ENCODE measurements around the gene GMPR2. TPM values are rescaled to one million over a fixed set of nuclear protein-coding genes. Genes with fewer than 3 reads are reported as not detected.

GMPR2 gene
- total and polyA plus RNA-seq, 2 of the 13 experiments (the other 11 are each of a cell fraction or from before 2014, with no cell fraction given): 210 to 273 TPM

DNA sequence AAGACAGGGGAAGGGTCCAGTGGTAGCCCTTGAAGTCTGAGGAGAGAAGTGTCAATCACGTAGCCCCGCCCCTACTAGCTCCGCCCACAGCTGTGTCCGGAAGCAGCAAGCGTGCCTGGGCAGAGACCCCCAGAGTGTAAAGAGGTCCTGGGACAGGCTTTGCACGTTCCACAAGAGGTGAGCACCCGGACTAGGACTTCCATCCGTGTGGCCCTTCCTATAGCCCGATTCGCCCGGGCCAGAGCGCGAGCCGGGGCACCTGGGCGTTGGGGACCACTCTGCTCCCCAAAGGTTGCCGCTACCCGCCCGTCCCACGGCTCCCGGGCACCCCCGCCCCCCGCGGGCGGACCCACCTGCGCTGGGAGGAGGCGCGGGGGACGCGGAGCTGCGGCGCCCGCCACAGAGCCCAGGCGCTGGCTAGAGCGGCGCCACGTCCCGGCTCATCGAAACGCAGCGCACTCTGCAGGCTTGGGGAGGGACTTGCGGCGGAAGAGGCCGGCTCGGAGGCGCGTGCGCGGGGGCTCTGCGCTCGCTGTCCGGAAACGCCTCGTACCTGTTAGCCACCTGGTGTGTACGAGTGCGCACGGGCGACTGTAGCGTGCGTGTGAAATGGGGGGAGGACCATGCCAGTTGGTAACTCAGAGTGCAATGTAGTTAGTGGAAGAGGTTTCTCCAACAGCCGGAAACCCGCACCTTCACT, 38.6 kb downstream of the GMPR2 start, which contains the start of gene RABGGTA (continued):
- peak; percentile 99 for TF ChIP-seq KLF6 (CRISPR knock-in tag; IDR thresholded peaks at IDR 0.05)
- TF ChIP-seq ZNF7 (CRISPR knock-in tag; IDR thresholded peaks at IDR 0.05): 0 out of 2 replicates have a peak, but pooled peaks have one; percentile 29
- TF ChIP-seq ZNF589 (CRISPR knock-in tag; conservative IDR thresholded peaks at IDR 0.05): peak; percentile 99
- TF ChIP-seq CBX5 (CRISPR knock-in tag; IDR thresholded peaks at IDR 0.05; ENCODE audit: borderline replicate concordance): peak; percentile 85
- TF ChIP-seq ZNF879 (CRISPR knock-in tag; IDR thresholded peaks at IDR 0.05): peak; percentile 98
- TF ChIP-seq SSRP1 (CRISPR knock-in tag; IDR thresholded peaks at IDR 0.05): peak; percentile 57
- TF ChIP-seq WIZ (CRISPR knock-in tag; IDR thresholded peaks at IDR 0.05): peak; percentile 97
- peak; percentile 76 to 86; a peak in 3 of 4 replicates for TF ChIP-seq EP300 (IDR thresholded peaks at IDR 0.05; ENCODE audit: low read depth in 2 of 2, low read length in 2 of 2)
- TF ChIP-seq EP300 (CRISPR knock-in tag; IDR thresholded peaks at IDR 0.05; ENCODE audit: borderline replicate concordance): peak; percentile 72
- TF ChIP-seq, protein P1, sequence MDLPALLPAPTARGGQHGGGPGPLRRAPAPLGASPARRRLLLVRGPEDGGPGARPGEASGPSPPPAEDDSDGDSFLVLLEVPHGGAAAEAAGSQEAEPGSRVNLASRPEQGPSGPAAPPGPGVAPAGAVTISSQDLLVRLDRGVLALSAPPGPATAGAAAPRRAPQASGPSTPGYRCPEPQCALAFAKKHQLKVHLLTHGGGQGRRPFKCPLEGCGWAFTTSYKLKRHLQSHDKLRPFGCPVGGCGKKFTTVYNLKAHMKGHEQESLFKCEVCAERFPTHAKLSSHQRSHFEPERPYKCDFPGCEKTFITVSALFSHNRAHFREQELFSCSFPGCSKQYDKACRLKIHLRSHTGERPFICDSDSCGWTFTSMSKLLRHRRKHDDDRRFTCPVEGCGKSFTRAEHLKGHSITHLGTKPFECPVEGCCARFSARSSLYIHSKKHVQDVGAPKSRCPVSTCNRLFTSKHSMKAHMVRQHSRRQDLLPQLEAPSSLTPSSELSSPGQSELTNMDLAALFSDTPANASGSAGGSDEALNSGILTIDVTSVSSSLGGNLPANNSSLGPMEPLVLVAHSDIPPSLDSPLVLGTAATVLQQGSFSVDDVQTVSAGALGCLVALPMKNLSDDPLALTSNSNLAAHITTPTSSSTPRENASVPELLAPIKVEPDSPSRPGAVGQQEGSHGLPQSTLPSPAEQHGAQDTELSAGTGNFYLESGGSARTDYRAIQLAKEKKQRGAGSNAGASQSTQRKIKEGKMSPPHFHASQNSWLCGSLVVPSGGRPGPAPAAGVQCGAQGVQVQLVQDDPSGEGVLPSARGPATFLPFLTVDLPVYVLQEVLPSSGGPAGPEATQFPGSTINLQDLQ (CRISPR knock-in tag; IDR thresholded peaks at IDR 0.05): peak; percentile 98
- peak; percentile 97 for TF ChIP-seq ZC3H13 (CRISPR knock-in tag; IDR thresholded peaks at IDR 0.05)
- peak; percentile 53; the same call in 1 of the 2 replicates for TF ChIP-seq SIX4 (CRISPR knock-in tag; IDR thresholded peaks at IDR 0.05)
- peak; percentile 93 for TF ChIP-seq CCAR2 (optimal IDR thresholded peaks at IDR 0.05; ENCODE audit: low read depth, low read length)
- TF ChIP-seq, protein P2, sequence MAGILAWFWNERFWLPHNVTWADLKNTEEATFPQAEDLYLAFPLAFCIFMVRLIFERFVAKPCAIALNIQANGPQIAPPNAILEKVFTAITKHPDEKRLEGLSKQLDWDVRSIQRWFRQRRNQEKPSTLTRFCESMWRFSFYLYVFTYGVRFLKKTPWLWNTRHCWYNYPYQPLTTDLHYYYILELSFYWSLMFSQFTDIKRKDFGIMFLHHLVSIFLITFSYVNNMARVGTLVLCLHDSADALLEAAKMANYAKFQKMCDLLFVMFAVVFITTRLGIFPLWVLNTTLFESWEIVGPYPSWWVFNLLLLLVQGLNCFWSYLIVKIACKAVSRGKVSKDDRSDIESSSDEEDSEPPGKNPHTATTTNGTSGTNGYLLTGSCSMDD (CRISPR knock-in tag; IDR thresholded peaks at IDR 0.05): peak; percentile 93; the same call in 1 of the 2 replicates
- peak; percentile 99 for TF ChIP-seq ZFP90 (CRISPR knock-in tag; IDR thresholded peaks at IDR 0.05; ENCODE audit: borderline replicate concordance)
- TF ChIP-seq ZNF234 (CRISPR knock-in tag; conservative IDR thresholded peaks at IDR 0.05): peak; percentile 97; the same call in 1 of the 2 replicates
- TF ChIP-seq ZNF672 (CRISPR knock-in tag; IDR thresholded peaks at IDR 0.05): peak; percentile 66; the same call in 1 of the 2 replicates
- TF ChIP-seq RFXAP (CRISPR knock-in tag; IDR thresholded peaks at IDR 0.05; ENCODE audit: borderline replicate concordance): peak; percentile 99
- peak; percentile 77 for TF ChIP-seq NCOA2 (CRISPR knock-in tag; IDR thresholded peaks at IDR 0.05)
- TF ChIP-seq ZNF251 (CRISPR knock-in tag; IDR thresholded peaks at IDR 0.05): peak; percentile 95
- no peak for TF ChIP-seq ARNT (IDR thresholded peaks at IDR 0.05)
- TF ChIP-seq, protein P3, sequence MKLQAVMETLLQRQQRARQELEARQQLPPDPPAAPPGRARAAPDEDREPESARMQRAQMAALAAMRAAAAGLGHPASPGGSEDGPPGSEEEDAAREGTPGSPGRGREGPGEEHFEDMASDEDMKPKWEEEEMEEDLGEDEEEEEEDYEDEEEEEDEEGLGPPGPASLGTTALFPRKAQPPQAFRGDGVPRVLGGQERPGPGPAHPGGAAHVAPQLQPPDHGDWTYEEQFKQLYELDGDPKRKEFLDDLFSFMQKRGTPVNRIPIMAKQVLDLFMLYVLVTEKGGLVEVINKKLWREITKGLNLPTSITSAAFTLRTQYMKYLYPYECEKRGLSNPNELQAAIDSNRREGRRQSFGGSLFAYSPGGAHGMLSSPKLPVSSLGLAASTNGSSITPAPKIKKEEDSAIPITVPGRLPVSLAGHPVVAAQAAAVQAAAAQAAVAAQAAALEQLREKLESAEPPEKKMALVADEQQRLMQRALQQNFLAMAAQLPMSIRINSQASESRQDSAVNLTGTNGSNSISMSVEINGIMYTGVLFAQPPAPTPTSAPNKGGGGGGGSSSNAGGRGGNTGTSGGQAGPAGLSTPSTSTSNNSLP (IDR thresholded peaks at IDR 0.05; ENCODE audit: low read depth, low read length): peak; percentile 72
- TF ChIP-seq ZNF383 (CRISPR knock-in tag; IDR thresholded peaks at IDR 0.05; ENCODE audit: borderline replicate concordance): no peak; the same call in none of the 2 replicates
- peak; percentile 69 for TF ChIP-seq FOXJ3 (CRISPR knock-in tag; IDR thresholded peaks at IDR 0.05; ENCODE audit: borderline replicate concordance)
